ENCODE data around the gene MOCS2.

The MOCS2 gene

DNA sequence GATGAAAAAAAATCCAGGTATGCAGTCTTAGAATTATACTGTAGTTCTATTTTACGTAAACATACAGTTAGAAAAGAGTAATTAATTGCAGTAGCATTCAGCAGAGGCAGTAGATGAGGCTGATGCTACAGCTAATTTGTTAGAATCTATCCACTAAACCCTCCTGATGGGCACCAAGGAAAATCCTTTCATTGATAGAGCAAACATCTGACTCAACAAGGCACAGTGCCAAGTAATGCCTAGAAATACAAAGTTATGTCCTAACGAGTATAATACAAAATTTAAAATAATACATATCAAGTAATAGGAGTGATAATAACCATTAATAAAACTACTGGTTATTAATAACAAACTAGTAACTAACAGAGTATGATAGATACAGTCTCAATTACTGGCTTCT is 9.0 kb downstream of the MOCS2 start:
- no peaks in the 10 kb centered on the region for H3K27me3 ChIP-seq (ENCODE audit: insufficient read depth, poor library complexity, severe bottlenecking)

DNA sequence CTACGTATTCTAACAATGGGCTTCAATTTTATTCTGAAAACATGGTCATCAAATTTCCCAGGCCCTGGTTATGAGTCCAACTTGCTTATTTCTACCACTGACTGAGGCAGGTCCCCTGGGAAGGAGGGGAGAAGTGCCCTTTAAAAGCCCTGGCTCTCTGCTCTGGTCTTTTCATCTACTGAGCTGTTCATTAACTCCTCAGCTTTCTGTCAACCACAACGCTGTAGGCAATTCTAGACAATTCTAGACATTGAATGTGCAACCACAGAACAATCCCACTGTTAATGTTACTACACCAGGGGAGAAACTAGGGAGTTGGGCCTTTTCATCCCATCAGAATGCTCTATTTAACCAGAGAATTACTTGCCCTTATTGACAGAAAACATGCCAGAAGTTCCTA is 10.0 kb downstream of the MOCS2 start:
- no peak for DNase-seq (ENCODE audit: low read depth in 1 of 2, low spot score in 1 of 2)
- Histone ChIP-seq H3K27ac (replicated peaks) (no peak overlapping the region), H3K27me3 (ENCODE audit: insufficient read depth, poor library complexity, severe bottlenecking) (no peaks in the 10 kb centered on the region), H3K4me3 (replicated peaks; ENCODE audit: insufficient read depth, low read length) (no peak overlapping the region)
- TF ChIP-seq, protein P1, sequence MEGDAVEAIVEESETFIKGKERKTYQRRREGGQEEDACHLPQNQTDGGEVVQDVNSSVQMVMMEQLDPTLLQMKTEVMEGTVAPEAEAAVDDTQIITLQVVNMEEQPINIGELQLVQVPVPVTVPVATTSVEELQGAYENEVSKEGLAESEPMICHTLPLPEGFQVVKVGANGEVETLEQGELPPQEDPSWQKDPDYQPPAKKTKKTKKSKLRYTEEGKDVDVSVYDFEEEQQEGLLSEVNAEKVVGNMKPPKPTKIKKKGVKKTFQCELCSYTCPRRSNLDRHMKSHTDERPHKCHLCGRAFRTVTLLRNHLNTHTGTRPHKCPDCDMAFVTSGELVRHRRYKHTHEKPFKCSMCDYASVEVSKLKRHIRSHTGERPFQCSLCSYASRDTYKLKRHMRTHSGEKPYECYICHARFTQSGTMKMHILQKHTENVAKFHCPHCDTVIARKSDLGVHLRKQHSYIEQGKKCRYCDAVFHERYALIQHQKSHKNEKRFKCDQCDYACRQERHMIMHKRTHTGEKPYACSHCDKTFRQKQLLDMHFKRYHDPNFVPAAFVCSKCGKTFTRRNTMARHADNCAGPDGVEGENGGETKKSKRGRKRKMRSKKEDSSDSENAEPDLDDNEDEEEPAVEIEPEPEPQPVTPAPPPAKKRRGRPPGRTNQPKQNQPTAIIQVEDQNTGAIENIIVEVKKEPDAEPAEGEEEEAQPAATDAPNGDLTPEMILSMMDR (IDR thresholded peaks at IDR 0.05; ENCODE audit: insufficient read depth, low read length), result no peak
- TF ChIP-seq POLR2AphosphoS5 (IDR thresholded peaks at IDR 0.05; ENCODE audit: low read depth) (no peak), SPI1 (IDR thresholded peaks at IDR 0.05; ENCODE audit: borderline replicate concordance, low read depth) (no peak)

More for the DNA sequence above, 9.0 kb downstream of the MOCS2 start:
- no peak for DNase-seq (ENCODE audit: low read depth in 1 of 2, low spot score in 1 of 2)
- H3K4me3 ChIP-seq (replicated peaks; ENCODE audit: insufficient read depth, low read length), result no peak overlapping the region
- no peak overlapping the region for H3K27ac ChIP-seq (replicated peaks)
- TF ChIP-seq, protein P1 (IDR thresholded peaks at IDR 0.05; ENCODE audit: insufficient read depth, low read length), result no peak
- no peak for TF ChIP-seq GABPA (IDR thresholded peaks at IDR 0.05; ENCODE audit: low read depth)
- no peak for TF ChIP-seq SPI1 (IDR thresholded peaks at IDR 0.05; ENCODE audit: borderline replicate concordance, low read depth)
- TF ChIP-seq POLR2AphosphoS5 (IDR thresholded peaks at IDR 0.05; ENCODE audit: low read depth), result no peak
- TF ChIP-seq, protein P2, sequence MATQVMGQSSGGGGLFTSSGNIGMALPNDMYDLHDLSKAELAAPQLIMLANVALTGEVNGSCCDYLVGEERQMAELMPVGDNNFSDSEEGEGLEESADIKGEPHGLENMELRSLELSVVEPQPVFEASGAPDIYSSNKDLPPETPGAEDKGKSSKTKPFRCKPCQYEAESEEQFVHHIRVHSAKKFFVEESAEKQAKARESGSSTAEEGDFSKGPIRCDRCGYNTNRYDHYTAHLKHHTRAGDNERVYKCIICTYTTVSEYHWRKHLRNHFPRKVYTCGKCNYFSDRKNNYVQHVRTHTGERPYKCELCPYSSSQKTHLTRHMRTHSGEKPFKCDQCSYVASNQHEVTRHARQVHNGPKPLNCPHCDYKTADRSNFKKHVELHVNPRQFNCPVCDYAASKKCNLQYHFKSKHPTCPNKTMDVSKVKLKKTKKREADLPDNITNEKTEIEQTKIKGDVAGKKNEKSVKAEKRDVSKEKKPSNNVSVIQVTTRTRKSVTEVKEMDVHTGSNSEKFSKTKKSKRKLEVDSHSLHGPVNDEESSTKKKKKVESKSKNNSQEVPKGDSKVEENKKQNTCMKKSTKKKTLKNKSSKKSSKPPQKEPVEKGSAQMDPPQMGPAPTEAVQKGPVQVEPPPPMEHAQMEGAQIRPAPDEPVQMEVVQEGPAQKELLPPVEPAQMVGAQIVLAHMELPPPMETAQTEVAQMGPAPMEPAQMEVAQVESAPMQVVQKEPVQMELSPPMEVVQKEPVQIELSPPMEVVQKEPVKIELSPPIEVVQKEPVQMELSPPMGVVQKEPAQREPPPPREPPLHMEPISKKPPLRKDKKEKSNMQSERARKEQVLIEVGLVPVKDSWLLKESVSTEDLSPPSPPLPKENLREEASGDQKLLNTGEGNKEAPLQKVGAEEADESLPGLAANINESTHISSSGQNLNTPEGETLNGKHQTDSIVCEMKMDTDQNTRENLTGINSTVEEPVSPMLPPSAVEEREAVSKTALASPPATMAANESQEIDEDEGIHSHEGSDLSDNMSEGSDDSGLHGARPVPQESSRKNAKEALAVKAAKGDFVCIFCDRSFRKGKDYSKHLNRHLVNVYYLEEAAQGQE (IDR thresholded peaks at IDR 0.05; ENCODE audit: insufficient replicate concordance, low read depth), result no peak

DNA sequence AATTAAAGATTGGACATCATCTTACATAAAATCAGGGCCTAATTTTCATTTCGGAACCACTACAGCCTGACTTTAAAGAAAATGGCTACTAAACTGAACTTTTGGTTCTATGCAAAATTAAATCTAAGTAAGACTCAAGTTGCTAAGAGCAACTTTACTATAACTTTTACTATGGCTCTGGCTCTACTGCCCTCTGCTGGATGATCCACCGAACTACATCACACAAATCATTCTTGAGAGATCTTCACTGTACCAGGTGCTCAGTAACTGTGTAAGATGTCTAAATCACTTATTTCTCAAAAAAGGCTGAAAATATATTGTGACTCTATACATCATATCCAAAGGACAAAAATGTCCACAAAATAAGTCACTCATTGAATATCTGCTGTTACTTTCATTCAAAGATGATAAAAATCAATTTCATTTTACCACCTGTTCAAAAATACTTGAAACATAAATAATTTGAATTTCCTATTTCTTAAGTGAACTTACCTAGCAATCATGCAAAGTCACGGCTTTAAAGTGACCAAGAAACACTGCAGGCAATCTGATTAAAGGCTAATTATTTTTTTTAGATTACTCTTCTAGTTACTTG is 13.5 kb downstream of the MOCS2 start:
- H3K27me3 ChIP-seq (ENCODE audit: insufficient read depth, poor library complexity, severe bottlenecking), result no peaks in the 10 kb centered on the region
- no peak overlapping the region for H3K27ac ChIP-seq (replicated peaks)
- no peak for TF ChIP-seq SPI1 (IDR thresholded peaks at IDR 0.05; ENCODE audit: borderline replicate concordance, low read depth)
- TF ChIP-seq, protein P1 (IDR thresholded peaks at IDR 0.05; ENCODE audit: insufficient read depth, low read length), result peak; percentile 77
- TF ChIP-seq, protein P2 (IDR thresholded peaks at IDR 0.05; ENCODE audit: insufficient replicate concordance, low read depth), result no peak
- DNase-seq (ENCODE audit: low read depth in 1 of 2, low spot score in 1 of 2), result peak; percentile 37 to 45
- H3K4me3 ChIP-seq (replicated peaks; ENCODE audit: insufficient read depth, low read length), result no peak overlapping the region

DNA sequence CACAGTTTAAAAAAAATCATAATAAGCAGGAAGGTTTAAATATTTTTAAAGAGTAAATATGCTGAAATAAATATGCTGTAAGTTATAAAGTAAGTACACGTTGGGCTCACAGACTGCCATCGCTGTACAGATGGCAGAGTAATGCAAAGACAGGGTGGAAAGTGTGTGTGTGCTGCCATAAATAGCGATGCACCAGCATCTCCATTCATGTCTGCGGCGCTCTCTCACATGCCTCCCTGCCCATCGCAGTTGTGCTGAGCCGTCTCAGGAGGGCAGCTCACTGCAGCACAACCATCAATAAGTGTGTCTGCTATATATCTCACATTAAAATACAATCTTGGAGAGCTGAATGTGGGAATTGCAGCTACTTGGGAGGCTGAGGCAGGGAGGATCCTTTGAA is 14.3 kb downstream of the MOCS2 start:
- H3K27me3 ChIP-seq (ENCODE audit: insufficient read depth, poor library complexity, severe bottlenecking), result no peaks in the 10 kb centered on the region
- TF ChIP-seq, protein P1 (IDR thresholded peaks at IDR 0.05; ENCODE audit: insufficient read depth, low read length), result no peak
- TF ChIP-seq POLR2AphosphoS5 (IDR thresholded peaks at IDR 0.05; ENCODE audit: low read depth) (no peak), GABPA (IDR thresholded peaks at IDR 0.05; ENCODE audit: low read depth) (no peak), SPI1 (IDR thresholded peaks at IDR 0.05; ENCODE audit: borderline replicate concordance, low read depth) (no peak)
- TF ChIP-seq, protein P2 (IDR thresholded peaks at IDR 0.05; ENCODE audit: insufficient replicate concordance, low read depth), result no peak
- no peak for DNase-seq (ENCODE audit: low read depth in 1 of 2, low spot score in 1 of 2)
- H3K27ac ChIP-seq (replicated peaks), result no peak overlapping the region
- H3K4me3 ChIP-seq (replicated peaks; ENCODE audit: insufficient read depth, low read length), result no peak overlapping the region
